HEK293 (cell line): Measurements from ENCODE around the gene GALNT2.
A peak's percentile ranks its signal among the peaks of the same experiment; 100 is the strongest.

Experiments used
- GLIS1 ChIP-seq: fragments of 450-650 bp; formaldehyde crosslinking; IDR thresholded peaks from 2 replicates; pipeline ENCODE4 v1.5.1; 2016; ENCODE audit warnings: missing biosample characterization, missing genetic modification characterization
- HIC1 ChIP-seq: fragments of 450-650 bp; formaldehyde crosslinking; IDR thresholded peaks from 2 replicates; pipeline ENCODE4 v1.5.1; 2016; ENCODE audit warnings: missing biosample characterization, missing genetic modification characterization
- KLF16 ChIP-seq: fragments of 450-650 bp; formaldehyde crosslinking; IDR thresholded peaks from 2 replicates; pipeline ENCODE4 v1.5.1; 2017; ENCODE audit warnings: missing biosample characterization, missing genetic modification characterization
- OSR2 ChIP-seq: fragments of 450-650 bp; formaldehyde crosslinking; IDR thresholded peaks from 2 replicates; pipeline ENCODE4 v1.5.1; 2016; ENCODE audit warnings: missing biosample characterization, missing genetic modification characterization
- PRDM10 ChIP-seq: fragments of 450-650 bp; formaldehyde crosslinking; IDR thresholded peaks from 2 replicates; pipeline ENCODE4 v1.5.1; 2016; ENCODE audit warnings: missing biosample characterization, missing genetic modification characterization
- PRDM2 ChIP-seq: fragments of 450-650 bp; formaldehyde crosslinking; IDR thresholded peaks from 2 replicates; pipeline ENCODE4 v1.5.1; 2016; ENCODE audit warnings: missing biosample characterization, missing genetic modification characterization, borderline replicate concordance
- RBAK ChIP-seq: fragments of 450-650 bp; formaldehyde crosslinking; IDR thresholded peaks from 2 replicates; pipeline ENCODE4 v1.5.1; 2016; ENCODE audit warnings: missing biosample characterization, missing genetic modification characterization
- ZBTB20 ChIP-seq: fragments of 450-650 bp; formaldehyde crosslinking; IDR thresholded peaks from 2 replicates; pipeline ENCODE4 v1.5.1; 2016; ENCODE audit warnings: missing biosample characterization, missing genetic modification characterization
- ZBTB21 ChIP-seq: fragments of 450-650 bp; formaldehyde crosslinking; IDR thresholded peaks from 2 replicates; pipeline ENCODE4 v1.5.1; 2017; ENCODE audit warnings: missing biosample characterization, missing genetic modification characterization
- ZBTB7A ChIP-seq: fragments of 450-650 bp; formaldehyde crosslinking; IDR thresholded peaks from 2 replicates; pipeline ENCODE4 v1.5.1; 2016; ENCODE audit warnings: low read depth, missing biosample characterization, missing genetic modification characterization
- ZEB2 ChIP-seq: fragments of 450-650 bp; formaldehyde crosslinking; IDR thresholded peaks from 2 replicates; pipeline ENCODE4 v1.5.1; 2016; ENCODE audit warnings: missing biosample characterization, missing genetic modification characterization
- ZFHX2 ChIP-seq: fragments of 450-650 bp; formaldehyde crosslinking; conservative IDR thresholded peaks from 2 replicates; pipeline ENCODE4 v1.5.1; 2016; ENCODE audit warnings: missing biosample characterization, missing genetic modification characterization
- ZFP69B ChIP-seq: fragments of 450-650 bp; formaldehyde crosslinking; IDR thresholded peaks from 2 replicates; pipeline ENCODE4 v1.5.1; 2016; ENCODE audit warnings: missing biosample characterization, missing genetic modification characterization
- ZIC2 ChIP-seq: fragments of 450-650 bp; formaldehyde crosslinking; IDR thresholded peaks from 2 replicates; pipeline ENCODE4 v1.5.1; 2016; ENCODE audit warnings: missing biosample characterization, missing genetic modification characterization
- ZNF10 ChIP-seq: fragments of 450-650 bp; formaldehyde crosslinking; IDR thresholded peaks from 2 replicates; pipeline ENCODE4 v1.5.1; 2017; ENCODE audit warnings: missing biosample characterization, missing genetic modification characterization
- ZNF146 ChIP-seq: fragments of 450-650 bp; formaldehyde crosslinking; IDR thresholded peaks from 2 replicates; pipeline ENCODE4 v1.5.1; 2016; ENCODE audit warnings: missing biosample characterization, missing genetic modification characterization
- ZNF529 ChIP-seq: fragments of 450-650 bp; formaldehyde crosslinking; IDR thresholded peaks from 2 replicates; pipeline ENCODE4 v1.5.1; 2017; ENCODE audit warnings: missing genetic modification characterization, missing biosample characterization; ENCODE audit not compliant: insufficient replicate concordance
- ZNF610 ChIP-seq: fragments of 450-650 bp; formaldehyde crosslinking; IDR thresholded peaks from 2 replicates; pipeline ENCODE4 v1.5.1; 2016; ENCODE audit warnings: missing biosample characterization, missing genetic modification characterization, borderline replicate concordance
- ZNF626 ChIP-seq: fragments of 450-650 bp; sonication (Bioruptor Pico); formaldehyde crosslinking; IDR thresholded peaks from 2 replicates; pipeline ENCODE4 v1.5.1; 2018; ENCODE audit warnings: missing biosample characterization, missing genetic modification characterization, inconsistent platforms
- ZSCAN23 ChIP-seq: fragments of 450-650 bp; formaldehyde crosslinking; IDR thresholded peaks from 2 replicates; pipeline ENCODE4 v1.5.1; 2016; ENCODE audit warnings: missing biosample characterization, missing genetic modification characterization
- ZSCAN30 ChIP-seq: fragments of 450-650 bp; IDR thresholded peaks from 2 replicates; pipeline ENCODE4 v1.5.1; 2018; ENCODE audit warnings: missing biosample characterization, mild to moderate bottlenecking, missing genetic modification characterization, moderate library complexity
- ZXDB ChIP-seq: fragments of 450-650 bp; formaldehyde crosslinking; IDR thresholded peaks from 2 replicates; pipeline ENCODE4 v1.5.1; 2016; ENCODE audit warnings: missing biosample characterization, missing genetic modification characterization
- TF ChIP-seq, protein P1 (sequence below): fragments of 450-650 bp; formaldehyde crosslinking; IDR thresholded peaks from 2 replicates; pipeline ENCODE4 v1.5.1; 2016; ENCODE audit warnings: missing biosample characterization, missing genetic modification characterization, low read depth
- TF ChIP-seq, protein P2 (sequence below): fragments of 450-650 bp; formaldehyde crosslinking; IDR thresholded peaks from 2 replicates; pipeline ENCODE4 v1.5.1; 2017; ENCODE audit warnings: missing biosample characterization, missing genetic modification characterization

The GALNT2 gene

GRCh38 chr1:230084408-230085177 lies 17.6 kb downstream of the GALNT2 start (continued):
- TF ChIP-seq PRDM2 (tag by site-specific recombination): peak; percentile 9; the same call in 1 of the 2 replicates
- peak; percentile 59; the same call in 1 of the 2 replicates for TF ChIP-seq ZSCAN30 (tag by site-specific recombination)
- TF ChIP-seq ZFP69B (tag by site-specific recombination): peak; percentile 45
- TF ChIP-seq PRDM10 (tag by site-specific recombination): peak; percentile 80
- peak; percentile 82 for TF ChIP-seq ZFHX2 (tag by site-specific recombination)
- TF ChIP-seq ZNF626 (tag by site-specific recombination): no peak
- TF ChIP-seq ZNF529 (tag by site-specific recombination): no peak
- TF ChIP-seq ZBTB7A (tag by site-specific recombination): 0 out of 2 replicates have a peak, but pooled peaks have one; percentile 46
- peak; percentile 90 for TF ChIP-seq ZXDB (tag by site-specific recombination)
- peak; percentile 88 for TF ChIP-seq HIC1 (tag by site-specific recombination)
- peak; percentile 98 for TF ChIP-seq ZEB2 (tag by site-specific recombination)
- TF ChIP-seq, protein P1, sequence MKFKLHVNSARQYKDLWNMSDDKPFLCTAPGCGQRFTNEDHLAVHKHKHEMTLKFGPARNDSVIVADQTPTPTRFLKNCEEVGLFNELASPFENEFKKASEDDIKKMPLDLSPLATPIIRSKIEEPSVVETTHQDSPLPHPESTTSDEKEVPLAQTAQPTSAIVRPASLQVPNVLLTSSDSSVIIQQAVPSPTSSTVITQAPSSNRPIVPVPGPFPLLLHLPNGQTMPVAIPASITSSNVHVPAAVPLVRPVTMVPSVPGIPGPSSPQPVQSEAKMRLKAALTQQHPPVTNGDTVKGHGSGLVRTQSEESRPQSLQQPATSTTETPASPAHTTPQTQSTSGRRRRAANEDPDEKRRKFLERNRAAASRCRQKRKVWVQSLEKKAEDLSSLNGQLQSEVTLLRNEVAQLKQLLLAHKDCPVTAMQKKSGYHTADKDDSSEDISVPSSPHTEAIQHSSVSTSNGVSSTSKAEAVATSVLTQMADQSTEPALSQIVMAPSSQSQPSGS: peak; percentile 74; the same call in 1 of the 2 replicates
- TF ChIP-seq RBAK (tag by site-specific recombination): peak; percentile 31; the same call in 1 of the 2 replicates
- TF ChIP-seq ZNF146 (tag by site-specific recombination): no peak
- TF ChIP-seq ZNF10: peak; percentile 85
- peak; percentile 90 for TF ChIP-seq OSR2 (tag by site-specific recombination)
- TF ChIP-seq ZIC2 (tag by site-specific recombination): peak; percentile 90
- TF ChIP-seq KLF16 (tag by site-specific recombination): no peak
- TF ChIP-seq ZBTB20 (tag by site-specific recombination): peak; percentile 91
- peak; percentile 65 for TF ChIP-seq GLIS1 (tag by site-specific recombination)
- TF ChIP-seq ZBTB21: peak; percentile 74
- TF ChIP-seq ZSCAN23 (tag by site-specific recombination): 0 out of 2 replicates have a peak, but pooled peaks have one; percentile 15
- no peak for TF ChIP-seq ZNF610 (tag by site-specific recombination)
- TF ChIP-seq, protein P2, sequence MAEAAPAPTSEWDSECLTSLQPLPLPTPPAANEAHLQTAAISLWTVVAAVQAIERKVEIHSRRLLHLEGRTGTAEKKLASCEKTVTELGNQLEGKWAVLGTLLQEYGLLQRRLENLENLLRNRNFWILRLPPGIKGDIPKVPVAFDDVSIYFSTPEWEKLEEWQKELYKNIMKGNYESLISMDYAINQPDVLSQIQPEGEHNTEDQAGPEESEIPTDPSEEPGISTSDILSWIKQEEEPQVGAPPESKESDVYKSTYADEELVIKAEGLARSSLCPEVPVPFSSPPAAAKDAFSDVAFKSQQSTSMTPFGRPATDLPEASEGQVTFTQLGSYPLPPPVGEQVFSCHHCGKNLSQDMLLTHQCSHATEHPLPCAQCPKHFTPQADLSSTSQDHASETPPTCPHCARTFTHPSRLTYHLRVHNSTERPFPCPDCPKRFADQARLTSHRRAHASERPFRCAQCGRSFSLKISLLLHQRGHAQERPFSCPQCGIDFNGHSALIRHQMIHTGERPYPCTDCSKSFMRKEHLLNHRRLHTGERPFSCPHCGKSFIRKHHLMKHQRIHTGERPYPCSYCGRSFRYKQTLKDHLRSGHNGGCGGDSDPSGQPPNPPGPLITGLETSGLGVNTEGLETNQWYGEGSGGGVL (tag by site-specific recombination): peak; percentile 70
